CD4-positive, alpha-beta T cell (primary cell): ENCODE measurements around the gene MLKL. TPM values are rescaled to one million over a fixed set of nuclear protein-coding genes. Genes with fewer than 3 reads are reported as not detected.

Experiments
- ATAC-seq: fragments of 200-7000 bp; cut with Tn5 transposase; one replicate; pipeline ENCODE4 v1.10.0; 2022; ENCODE audit warnings: mild to moderate bottlenecking; ENCODE audit not compliant: poor library complexity
- CTCF ChIA-PET: fragments of 350-600 bp; sonication (Branson Sonifier 250); formaldehyde crosslinking; loops from one replicate; lab custom pipeline; 2021; ENCODE audit warnings: antibody characterized with exemption, inconsistent platforms; lab: Charles Lee
- POLR2A ChIA-PET: fragments of 350-600 bp; sonication (Branson Sonifier 250); formaldehyde crosslinking; loops from one replicate; lab custom pipeline; 2021; ENCODE audit warnings: antibody characterized with exemption, inconsistent platforms; lab: Charles Lee
- DNase-seq, 14 experiments: peaks; one replicate each; pipeline ENCODE4 v3.0.0-alpha.2; 2013 to 2020; ENCODE audit warnings: mixed read lengths in 2 of 14
- H3K27ac ChIP-seq, 2 donors: one replicate each; pipeline versions ENCODE4 v1.5.1 to v1.7.0; 2013; ENCODE audit warnings: low read length in 2 of 2, low read depth in 1 of 2, mild to moderate bottlenecking in 1 of 2
- H3K27me3 ChIP-seq, 2 experiments: 1 replicate in 1 of 2; 2 replicates in 1 of 2; pipeline versions ENCODE4 v1.6.1 to v1.7.0; 2013; ENCODE audit warnings: low read length in 2 of 2, control low read depth in 1 of 2, mild to moderate bottlenecking in 1 of 2, moderate library complexity in 1 of 2; ENCODE audit not compliant: insufficient read depth in 2 of 2, control insufficient read depth in 1 of 2
- H3K36me3 ChIP-seq: one replicate; pipeline ENCODE4 v1.6.1; 2013; ENCODE audit warnings: low read length, control low read depth; ENCODE audit not compliant: insufficient read depth
- H3K4me1 ChIP-seq: one replicate; pipeline ENCODE4 v1.6.1; 2013; ENCODE audit warnings: low read length, control low read depth; ENCODE audit not compliant: insufficient read depth
- H3K4me3 ChIP-seq: one replicate; pipeline ENCODE4 v1.5.1; 2013; ENCODE audit warnings: mild to moderate bottlenecking, low read length, moderate library complexity
- H3K9me3 ChIP-seq, 2 experiments: 1 replicate in 1 of 2; 2 replicates in 1 of 2; pipeline versions ENCODE4 v1.6.1 to v1.7.0; 2013; ENCODE audit warnings: low read length in 2 of 2, mild to moderate bottlenecking in 2 of 2, control low read depth in 1 of 2, moderate library complexity in 1 of 2; ENCODE audit not compliant: control insufficient read depth in 1 of 2, insufficient read depth in 1 of 2
- H3K27ac Mint-ChIP-seq: one replicate; pipeline ENCODE4 v1.8.0; 2020; ENCODE audit warnings: mixed read lengths
- H3K27me3 Mint-ChIP-seq: one replicate; pipeline ENCODE4 v1.8.0; 2021; ENCODE audit warnings: mixed read lengths
- H3K36me3 Mint-ChIP-seq: one replicate; pipeline ENCODE4 v1.8.0; 2021; ENCODE audit warnings: low read depth, mixed read lengths
- H3K4me1 Mint-ChIP-seq: one replicate; pipeline ENCODE4 v1.8.0; 2021; ENCODE audit warnings: low read depth, mixed read lengths
- H3K4me3 Mint-ChIP-seq: one replicate; pipeline ENCODE4 v1.8.0; 2020; ENCODE audit warnings: mild to moderate bottlenecking, mixed read lengths
- H3K9me3 Mint-ChIP-seq: one replicate; pipeline ENCODE4 v1.8.0; 2020; ENCODE audit warnings: mixed read lengths
- CTCF ChIP-seq: fragments of 200-600 bp; IDR thresholded peaks from one replicate; pipeline ENCODE4 v1.8.0; 2022; ENCODE audit warnings: antibody characterized with exemption, mild to moderate bottlenecking
- intact Hi-C, 2 experiments: fragments of 100-400 bp; cut with DNase I in 1 of 2; cut with micrococcal nuclease in 1 of 2; formaldehyde crosslinking; loops; one replicate each; pipeline versions ENCODE4 v1.15.1 to v1.9.0; 2023 to 2025; cut with DNase I, micrococcal nuclease
- total RNA-seq, 174 experiments: library from RNA in 2 of 174; stranded (reverse) in 2 of 174; gene quantifications; one replicate each; pipeline ENCODE4 v1.2.3 and lab custom pipeline; 2021 to 2026

Gene MLKL
- total RNA-seq, 2 experiments from 2014 or later: 29.1 to 30.0 TPM

- no peaks in the 10 kb centered on the region for H3K27me3 Mint-ChIP-seq
- intact Hi-C loops: no loop called here
- DNase-seq (no peak), ATAC-seq (no peak)
- Histone ChIP-seq H3K36me3 (no peaks in the 10 kb centered on the region), H3K27ac (no peak overlapping the region), H3K4me3 (no peak overlapping the region), H3K9me3 (no peaks in the 10 kb centered on the region), H3K27me3 (no peaks in the 10 kb centered on the region), H3K4me1 (no peaks in the 10 kb centered on the region)
- POLR2A ChIA-PET: no interaction called here
- CTCF ChIA-PET: no interaction called here
- no peak overlapping the region for H3K4me3 Mint-ChIP-seq
- no peaks in the 10 kb centered on the region for H3K4me1 Mint-ChIP-seq
- H3K27ac Mint-ChIP-seq: no peak overlapping the region
- H3K9me3 Mint-ChIP-seq: no peaks in the 10 kb centered on the region
- TF ChIP-seq CTCF: no peak
- H3K36me3 Mint-ChIP-seq: no peaks in the 10 kb centered on the region
Measured at GRCh38 chr16:74747716-74748615, 47.3 kb upstream of the MLKL start.

DNA sequence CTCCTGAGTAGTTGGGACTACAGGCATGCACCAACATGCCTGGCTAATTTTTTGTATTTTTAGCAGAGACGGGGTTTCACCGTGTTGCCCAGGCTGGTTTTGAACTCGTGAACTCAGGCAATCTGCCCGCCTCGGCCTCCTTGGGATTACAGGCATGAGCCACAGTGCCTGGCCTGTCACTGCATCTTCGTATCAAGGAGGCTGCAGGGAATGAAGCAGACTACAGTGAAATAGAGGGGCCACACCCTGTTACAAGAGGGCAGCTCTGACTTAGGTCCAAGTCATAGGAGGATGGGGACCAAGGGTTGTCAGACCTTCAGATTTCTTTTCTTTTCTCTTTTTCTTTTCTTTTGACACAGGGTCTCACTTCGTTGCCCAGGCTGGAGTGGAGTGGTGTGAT lies 45.3 kb upstream of the MLKL start:
- no peak for TF ChIP-seq CTCF
- no peaks in the 10 kb centered on the region for H3K36me3 ChIP-seq
- no peak overlapping the region for H3K27ac Mint-ChIP-seq
- no peaks in the 10 kb centered on the region for H3K4me1 Mint-ChIP-seq
- no peaks in the 10 kb centered on the region for H3K4me1 ChIP-seq
- no peaks in the 10 kb centered on the region for H3K9me3 Mint-ChIP-seq
- CTCF ChIA-PET: interaction anchor here (0.6 kb wide), 1 partner anchor 41 kb away, joined by 4 read pairs; no protein-coding TSS in a partner anchor
- intact Hi-C loops: no loop called here
- no peak overlapping the region for H3K4me3 Mint-ChIP-seq
- no peak overlapping the region for H3K4me3 ChIP-seq
- POLR2A ChIA-PET: no interaction called here
- no peak for ATAC-seq
- H3K27me3 ChIP-seq: no peaks in the 10 kb centered on the region
- no peaks in the 10 kb centered on the region for H3K36me3 Mint-ChIP-seq
- no peak for DNase-seq
- H3K27me3 Mint-ChIP-seq: no peaks in the 10 kb centered on the region
- no peaks in the 10 kb centered on the region for H3K9me3 ChIP-seq
- H3K27ac ChIP-seq: no peak overlapping the region

GRCh38 chr16:74745109-74745615 lies 44.5 kb upstream of the MLKL start:
- Histone ChIP-seq H3K27me3 (no peaks in the 10 kb centered on the region), H3K4me1 (no peaks in the 10 kb centered on the region), H3K4me3 (no peak overlapping the region), H3K9me3 (no peaks in the 10 kb centered on the region), H3K36me3 (no peaks in the 10 kb centered on the region), H3K27ac (no peak overlapping the region)
- ChIA-PET CTCF (no interaction called here), POLR2A (no interaction called here)
- DNase-seq (no peak), ATAC-seq (no peak)
- intact Hi-C loops: no loop called here
- no peak overlapping the region for H3K4me3 Mint-ChIP-seq
- H3K36me3 Mint-ChIP-seq: no peaks in the 10 kb centered on the region
- TF ChIP-seq CTCF: no peak
- no peaks in the 10 kb centered on the region for H3K4me1 Mint-ChIP-seq
- H3K9me3 Mint-ChIP-seq: no peaks in the 10 kb centered on the region
- H3K27me3 Mint-ChIP-seq: no peaks in the 10 kb centered on the region
- H3K27ac Mint-ChIP-seq: no peak overlapping the region
